Osteoblast (primary cell): ENCODE measurements around the gene PDE9A. TPM values are rescaled to one million over a fixed set of nuclear protein-coding genes. Genes with fewer than 3 reads are reported as not detected.
A peak's percentile ranks its signal among the peaks of the same experiment; 100 is the strongest.

Experiments
- DNase-seq: peaks from one replicate; pipeline ENCODE4 v3.0.0; 2011; ENCODE audit warnings: low spot score, mixed read lengths; ENCODE audit not compliant: insufficient read length; ENCODE audit errors: missing footprints
- H2AFZ ChIP-seq: 2 replicates; pipeline ENCODE4 v1.6.0; 2011; ENCODE audit warnings: mild to moderate bottlenecking, low read length
- H3K27ac ChIP-seq: 2 replicates; pipeline ENCODE4 v1.5.1; 2011; ENCODE audit warnings: mild to moderate bottlenecking, low read depth, low read length, moderate library complexity
- H3K27me3 ChIP-seq: 2 replicates; pipeline ENCODE4 v1.6.0; 2012; ENCODE audit warnings: mild to moderate bottlenecking, control low read depth, inconsistent platforms, low read length, moderate library complexity; ENCODE audit not compliant: insufficient read depth
- H3K36me3 ChIP-seq: 2 replicates; pipeline ENCODE4 v1.5.1; 2011; ENCODE audit warnings: mild to moderate bottlenecking, low read length, control low read depth, moderate library complexity; ENCODE audit not compliant: insufficient read depth
- H3K4me1 ChIP-seq: 2 replicates; pipeline ENCODE4 v1.5.1; 2011; ENCODE audit warnings: mild to moderate bottlenecking, low read length, control low read depth, moderate library complexity; ENCODE audit not compliant: insufficient read depth
- H3K4me2 ChIP-seq: 2 replicates; pipeline ENCODE4 v1.6.0; 2011; ENCODE audit warnings: mild to moderate bottlenecking, low read length; ENCODE audit not compliant: insufficient read depth
- H3K4me3 ChIP-seq: fragments of 200-600 bp; sonication (generic); 3 replicates; pipeline ENCODE4 v1.5.1; 2012; ENCODE audit warnings: mild to moderate bottlenecking, low read length, inconsistent platforms; ENCODE audit not compliant: insufficient read depth
- H3K79me2 ChIP-seq: 2 replicates; pipeline ENCODE4 v1.6.0; 2012; ENCODE audit warnings: mild to moderate bottlenecking, low read length, control low read depth, inconsistent platforms; ENCODE audit not compliant: insufficient read depth
- H3K9me3 ChIP-seq: 2 replicates; pipeline ENCODE4 v1.5.1; 2011; ENCODE audit warnings: low read depth, low read length, control low read depth
- H4K20me1 ChIP-seq: 2 replicates; pipeline ENCODE4 v1.6.0; 2012; ENCODE audit warnings: mild to moderate bottlenecking, low read length, control low read depth; ENCODE audit not compliant: insufficient read depth
- total RNA-seq: library from RNA; depleted of rRNA; stranded (reverse); fragments of >200 nt; gene quantifications from 2 replicates; pipeline ENCODE4 v1.2.3, GENCODE V29; 2012
- TF ChIP-seq, protein P1 (sequence below): IDR thresholded peaks from 2 replicates; pipeline ENCODE4 v1.5.1; 2011; ENCODE audit warnings: mild to moderate bottlenecking, low read depth, low read length, moderate library complexity; ENCODE audit errors: extremely low read depth

The PDE9A gene
- total RNA-seq, 1 donor, result 0.36 TPM

DNA sequence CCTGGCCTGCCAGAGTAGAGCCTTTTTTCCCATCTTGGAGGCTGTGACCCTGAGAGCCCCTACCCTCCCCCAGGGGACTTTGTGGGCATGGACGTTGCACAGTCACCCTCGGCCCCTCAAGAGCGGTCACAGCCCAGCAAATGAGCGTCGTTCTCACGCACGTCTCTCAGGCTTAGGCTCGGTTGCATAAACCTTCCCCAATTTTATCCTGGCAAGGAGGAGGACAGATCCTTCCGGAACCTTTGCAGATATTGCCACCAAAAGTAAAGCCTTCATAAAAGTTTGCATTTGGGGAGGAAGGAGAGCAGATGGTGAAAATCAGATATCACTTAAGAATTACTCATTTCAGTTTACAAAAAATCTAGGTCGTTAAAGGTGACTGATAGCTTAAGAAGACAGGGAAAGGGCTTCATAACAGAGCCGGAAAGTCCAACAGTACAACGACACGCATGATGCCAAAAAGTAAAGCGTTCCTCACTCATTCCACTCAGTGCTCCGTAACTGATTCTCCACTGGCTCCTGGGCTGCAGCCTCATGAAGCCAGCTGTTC is 29.3 kb downstream of the PDE9A start:
- H3K36me3 ChIP-seq, result no peaks in the 10 kb centered on the region
- DNase-seq, result no peak
- H3K27ac ChIP-seq, result no peak overlapping the region
- no peak overlapping the region for H3K4me3 ChIP-seq
- no peaks in the 10 kb centered on the region for H3K9me3 ChIP-seq
- no peak overlapping the region for H2AFZ ChIP-seq
- H3K4me2 ChIP-seq, result no peak overlapping the region
- no peaks in the 10 kb centered on the region for H3K79me2 ChIP-seq
- TF ChIP-seq, protein P1, sequence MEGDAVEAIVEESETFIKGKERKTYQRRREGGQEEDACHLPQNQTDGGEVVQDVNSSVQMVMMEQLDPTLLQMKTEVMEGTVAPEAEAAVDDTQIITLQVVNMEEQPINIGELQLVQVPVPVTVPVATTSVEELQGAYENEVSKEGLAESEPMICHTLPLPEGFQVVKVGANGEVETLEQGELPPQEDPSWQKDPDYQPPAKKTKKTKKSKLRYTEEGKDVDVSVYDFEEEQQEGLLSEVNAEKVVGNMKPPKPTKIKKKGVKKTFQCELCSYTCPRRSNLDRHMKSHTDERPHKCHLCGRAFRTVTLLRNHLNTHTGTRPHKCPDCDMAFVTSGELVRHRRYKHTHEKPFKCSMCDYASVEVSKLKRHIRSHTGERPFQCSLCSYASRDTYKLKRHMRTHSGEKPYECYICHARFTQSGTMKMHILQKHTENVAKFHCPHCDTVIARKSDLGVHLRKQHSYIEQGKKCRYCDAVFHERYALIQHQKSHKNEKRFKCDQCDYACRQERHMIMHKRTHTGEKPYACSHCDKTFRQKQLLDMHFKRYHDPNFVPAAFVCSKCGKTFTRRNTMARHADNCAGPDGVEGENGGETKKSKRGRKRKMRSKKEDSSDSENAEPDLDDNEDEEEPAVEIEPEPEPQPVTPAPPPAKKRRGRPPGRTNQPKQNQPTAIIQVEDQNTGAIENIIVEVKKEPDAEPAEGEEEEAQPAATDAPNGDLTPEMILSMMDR, result no peak
- no peaks in the 10 kb centered on the region for H4K20me1 ChIP-seq
- H3K4me1 ChIP-seq, result peaks cover 11% of the 10 kb centered on the region
- peaks cover 50% of the 10 kb centered on the region for H3K27me3 ChIP-seq

DNA sequence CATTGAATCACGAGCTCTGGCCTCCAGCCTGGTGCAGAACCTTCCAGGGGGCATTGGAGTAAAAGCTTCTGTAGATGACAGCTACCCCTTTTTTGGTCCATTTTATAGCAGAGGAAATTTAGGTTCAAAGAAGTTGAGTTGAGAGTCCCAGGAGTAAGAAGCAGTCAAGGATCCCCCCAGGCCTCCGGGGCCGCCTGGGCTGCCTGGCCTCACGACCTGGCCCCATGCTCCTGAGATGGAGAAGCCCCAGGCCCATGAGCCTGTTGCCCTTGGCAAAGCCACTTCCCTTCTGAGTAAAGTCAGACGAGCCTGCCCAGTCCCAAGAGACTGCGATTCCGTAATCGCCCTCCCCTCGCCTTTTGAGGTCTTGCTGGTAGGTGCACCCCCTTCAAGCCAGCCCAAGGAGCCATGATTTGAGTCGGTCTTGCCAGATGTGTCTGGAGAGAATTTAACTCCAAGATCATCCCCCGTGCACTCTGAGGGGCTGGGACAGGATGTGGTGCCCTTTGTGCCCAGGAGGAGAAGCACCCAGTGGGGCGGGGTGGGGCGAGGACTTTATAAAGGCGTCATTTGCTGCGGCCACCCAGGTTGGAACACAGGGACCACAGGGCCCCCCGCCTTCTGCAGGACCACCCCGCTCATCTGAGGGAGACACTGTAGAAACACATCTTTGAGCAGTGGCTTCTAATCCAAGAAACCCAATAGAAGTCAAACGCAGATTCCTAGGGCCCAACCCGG is 30.1 kb downstream of the PDE9A start:
- no peak for DNase-seq
- Histone ChIP-seq H3K36me3 (no peaks in the 10 kb centered on the region), H4K20me1 (no peaks in the 10 kb centered on the region), H3K79me2 (no peaks in the 10 kb centered on the region), H2AFZ (no peak overlapping the region), H3K27me3 (peaks cover 47% of the 10 kb centered on the region), H3K4me1 (peaks cover 5% of the 10 kb centered on the region), H3K27ac (no peak overlapping the region), H3K4me3 (no peak overlapping the region), H3K9me3 (no peaks in the 10 kb centered on the region), H3K4me2 (no peak overlapping the region)
- TF ChIP-seq, protein P1, result no peak

GRCh38 chr21:42684109-42684916 is 30.9 kb downstream of the PDE9A start:
- Histone ChIP-seq H3K4me1 (peaks cover 5% of the 10 kb centered on the region), H4K20me1 (no peaks in the 10 kb centered on the region), H2AFZ (no peak overlapping the region), H3K4me2 (peak overlapping the region; percentile 11), H3K4me3 (no peak overlapping the region), H3K9me3 (no peaks in the 10 kb centered on the region), H3K27me3 (peaks cover 42% of the 10 kb centered on the region), H3K79me2 (no peaks in the 10 kb centered on the region), H3K27ac (no peak overlapping the region), H3K36me3 (no peaks in the 10 kb centered on the region)
- TF ChIP-seq, protein P1, result no peak
- peak; percentile 88 for DNase-seq

DNA sequence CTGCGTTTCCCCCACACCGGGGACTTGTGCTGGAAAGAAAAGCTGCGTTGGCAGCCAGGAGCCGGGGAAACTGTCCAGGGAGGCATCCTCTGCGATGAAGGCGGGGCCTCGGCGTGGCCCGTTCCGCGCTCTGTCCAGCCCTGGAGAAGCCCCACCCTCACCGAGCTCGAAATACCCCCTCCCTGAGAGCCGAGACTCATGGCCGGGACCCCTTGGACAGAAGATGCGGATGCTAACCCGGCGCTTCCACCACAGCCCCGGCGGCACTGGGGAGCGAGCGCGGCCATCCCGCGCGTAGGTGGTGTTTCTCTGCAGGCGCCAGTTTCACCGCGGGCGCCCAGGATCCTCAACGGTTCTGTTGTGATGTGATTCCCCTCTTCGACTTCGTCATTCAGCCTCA is 31.6 kb downstream of the PDE9A start:
- Histone ChIP-seq H3K27ac (no peak overlapping the region), H4K20me1 (no peaks in the 10 kb centered on the region), H3K9me3 (no peaks in the 10 kb centered on the region), H3K36me3 (no peaks in the 10 kb centered on the region), H3K4me2 (peak overlapping the region; percentile 11), H3K27me3 (peaks cover 37% of the 10 kb centered on the region), H3K4me3 (no peak overlapping the region), H2AFZ (no peak overlapping the region), H3K4me1 (peaks cover 5% of the 10 kb centered on the region), H3K79me2 (no peaks in the 10 kb centered on the region)
- TF ChIP-seq, protein P1, result no peak
- no peak for DNase-seq
